Lung (tissue), 12 donors: ENCODE measurements around the gene HECW1. TPM values are rescaled to one million over a fixed set of nuclear protein-coding genes. Genes with fewer than 3 reads are reported as not detected.

ENCODE experiments used
- ATAC-seq: fragments of 200-7000 bp; cut with Tn5 transposase; one replicate; pipeline ENCODE4 v1.9.1; 2020; ENCODE audit warnings: moderate number of reproducible peaks; ENCODE audit not compliant: insufficient read depth, low FRiP score
- DNase-seq, 3 donors: peaks; one replicate each; pipeline ENCODE4 v3.0.0-alpha.2; 2013 to 2017
- H3K27ac ChIP-seq, 2 donors: one replicate each; pipeline ENCODE4 v1.5.1; 2013; ENCODE audit warnings: mild to moderate bottlenecking in 2 of 2, moderate library complexity in 2 of 2, control low read depth in 1 of 2, inconsistent platforms in 1 of 2, low read depth in 1 of 2, low read length in 1 of 2
- H3K27me3 ChIP-seq, 3 donors: one replicate each; pipeline ENCODE4 v1.5.1; 2013; ENCODE audit warnings: low read length in 2 of 3; ENCODE audit not compliant: control insufficient read depth in 3 of 3, insufficient read depth in 3 of 3
- H3K36me3 ChIP-seq, 4 donors: one replicate each; pipeline ENCODE4 v1.5.1; 2013; ENCODE audit warnings: low read length in 4 of 4, mild to moderate bottlenecking in 1 of 4, moderate library complexity in 1 of 4; ENCODE audit not compliant: control insufficient read depth in 4 of 4, insufficient read depth in 4 of 4
- H3K4me1 ChIP-seq, 5 donors: one replicate each; pipeline ENCODE4 v1.5.1; 2013; ENCODE audit warnings: low read length in 5 of 5, mild to moderate bottlenecking in 2 of 5, moderate library complexity in 1 of 5; ENCODE audit not compliant: control insufficient read depth in 5 of 5, insufficient read depth in 5 of 5
- H3K4me3 ChIP-seq: one replicate; pipeline ENCODE4 v1.5.1; 2013; ENCODE audit warnings: mild to moderate bottlenecking, control low read depth, moderate library complexity
- H3K9ac ChIP-seq, 2 donors: one replicate each; pipeline ENCODE4 v1.5.1; 2013; ENCODE audit warnings: low read length in 2 of 2, control low read depth in 1 of 2; ENCODE audit not compliant: insufficient read depth in 1 of 2
- H3K9me3 ChIP-seq, 4 donors: one replicate each; pipeline ENCODE4 v1.5.1; 2013; ENCODE audit warnings: low read length in 3 of 4, mild to moderate bottlenecking in 1 of 4, moderate library complexity in 1 of 4; ENCODE audit not compliant: control insufficient read depth in 4 of 4, insufficient read depth in 3 of 4
- WGBS, 2 donors: extraction: QIAGEN DNeasy Blood & Tissue Kit; methylation state at CpG; one replicate each; pipeline ENCODE4 v1.1.7; 2013; 5-methylcytosine and 5-hydroxymethylcytosine counted together
- polyA plus RNA-seq, 2 donors: library from polyadenylated mRNA; stranded (reverse); fragments of 200-250 nt; gene quantifications; one replicate each; pipeline ENCODE4 v1.2.1, GENCODE V29; 2013
- total RNA-seq, 2 donors: library from RNA; depleted of rRNA in 1 of 2; stranded (reverse); fragments of >200 nt in 1 of 2; gene quantifications; one replicate each; pipeline ENCODE4 v1.2.1, GENCODE V29; 2014 to 2021
- TF ChIP-seq, protein P1 (sequence below): IDR thresholded peaks from 2 replicates; pipeline ENCODE4 v1.5.1; 2012; ENCODE audit warnings: mild to moderate bottlenecking; ENCODE audit errors: control extremely low read depth, extremely low read depth
- donor health status: control.
- donor health status: control.
- donor health status: Bipolar disorder and iron deficiency.
- donor health status: healthy.
- donor health status: DM: yes; HTN: yes; CAD: no.

HECW1 gene
- total and polyA plus RNA-seq, 4 donors, result 0.05 to 0.21 (median 0.13) TPM

DNA sequence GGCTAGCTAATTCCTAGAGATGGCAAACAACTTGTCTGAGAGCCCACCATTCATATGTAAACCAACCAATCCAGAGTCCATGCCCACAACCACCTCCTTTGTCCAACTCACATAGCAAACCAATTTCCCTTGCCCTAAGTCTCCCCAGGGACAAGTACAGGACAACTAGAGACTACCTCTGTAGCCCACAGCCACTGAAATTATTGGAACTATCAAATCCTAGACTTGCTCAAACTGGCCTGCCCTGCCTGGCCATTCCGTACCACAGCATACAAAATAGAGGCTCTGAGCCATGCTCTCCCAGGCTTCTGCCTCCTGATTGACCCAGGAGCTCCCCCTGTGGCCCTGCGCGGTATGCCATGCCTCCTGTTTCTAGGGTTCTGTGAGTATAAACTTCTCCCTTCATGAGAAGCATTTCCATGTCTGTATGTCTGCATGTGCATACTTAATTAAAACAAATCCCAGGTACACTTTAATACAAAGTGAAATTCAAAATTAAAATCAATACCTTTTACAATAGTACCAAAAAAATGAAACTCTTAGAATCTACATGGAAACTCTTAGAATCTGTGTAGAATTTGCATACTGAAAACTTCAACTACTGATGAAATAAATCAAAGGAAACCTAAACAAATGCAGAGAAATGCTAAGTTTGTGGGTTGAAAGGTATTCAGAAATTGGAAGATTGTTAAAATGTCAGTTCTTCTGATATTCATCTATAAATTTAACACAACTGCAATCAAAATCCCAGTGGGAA is 4.0 kb upstream of the HECW1 start:
- whole genome bisulfite sequencing, 2 donors, result 8 to 14% methylated on average over 3 of the region's 3 CpGs
- no peak overlapping the region for H3K27ac ChIP-seq
- no peaks in the 10 kb centered on the region for H3K36me3 ChIP-seq
- no peak overlapping the region for H3K9ac ChIP-seq
- peaks cover 0 to 9% (median 0%) of the 10 kb centered on the region in 5 donors for H3K4me1 ChIP-seq
- ATAC-seq (peak; percentile 70), DNase-seq (peak; percentile 69 to 72 (median 70))
- no peak overlapping the region for H3K4me3 ChIP-seq
- H3K9me3 ChIP-seq, result peaks cover 0 to 2% (median 0%) of the 10 kb centered on the region in 4 donors
- TF ChIP-seq, protein P1, sequence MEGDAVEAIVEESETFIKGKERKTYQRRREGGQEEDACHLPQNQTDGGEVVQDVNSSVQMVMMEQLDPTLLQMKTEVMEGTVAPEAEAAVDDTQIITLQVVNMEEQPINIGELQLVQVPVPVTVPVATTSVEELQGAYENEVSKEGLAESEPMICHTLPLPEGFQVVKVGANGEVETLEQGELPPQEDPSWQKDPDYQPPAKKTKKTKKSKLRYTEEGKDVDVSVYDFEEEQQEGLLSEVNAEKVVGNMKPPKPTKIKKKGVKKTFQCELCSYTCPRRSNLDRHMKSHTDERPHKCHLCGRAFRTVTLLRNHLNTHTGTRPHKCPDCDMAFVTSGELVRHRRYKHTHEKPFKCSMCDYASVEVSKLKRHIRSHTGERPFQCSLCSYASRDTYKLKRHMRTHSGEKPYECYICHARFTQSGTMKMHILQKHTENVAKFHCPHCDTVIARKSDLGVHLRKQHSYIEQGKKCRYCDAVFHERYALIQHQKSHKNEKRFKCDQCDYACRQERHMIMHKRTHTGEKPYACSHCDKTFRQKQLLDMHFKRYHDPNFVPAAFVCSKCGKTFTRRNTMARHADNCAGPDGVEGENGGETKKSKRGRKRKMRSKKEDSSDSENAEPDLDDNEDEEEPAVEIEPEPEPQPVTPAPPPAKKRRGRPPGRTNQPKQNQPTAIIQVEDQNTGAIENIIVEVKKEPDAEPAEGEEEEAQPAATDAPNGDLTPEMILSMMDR, result peak; percentile 13
- H3K27me3 ChIP-seq, result peaks cover 9 to 39% (median 29%) of the 10 kb centered on the region in 3 donors

DNA sequence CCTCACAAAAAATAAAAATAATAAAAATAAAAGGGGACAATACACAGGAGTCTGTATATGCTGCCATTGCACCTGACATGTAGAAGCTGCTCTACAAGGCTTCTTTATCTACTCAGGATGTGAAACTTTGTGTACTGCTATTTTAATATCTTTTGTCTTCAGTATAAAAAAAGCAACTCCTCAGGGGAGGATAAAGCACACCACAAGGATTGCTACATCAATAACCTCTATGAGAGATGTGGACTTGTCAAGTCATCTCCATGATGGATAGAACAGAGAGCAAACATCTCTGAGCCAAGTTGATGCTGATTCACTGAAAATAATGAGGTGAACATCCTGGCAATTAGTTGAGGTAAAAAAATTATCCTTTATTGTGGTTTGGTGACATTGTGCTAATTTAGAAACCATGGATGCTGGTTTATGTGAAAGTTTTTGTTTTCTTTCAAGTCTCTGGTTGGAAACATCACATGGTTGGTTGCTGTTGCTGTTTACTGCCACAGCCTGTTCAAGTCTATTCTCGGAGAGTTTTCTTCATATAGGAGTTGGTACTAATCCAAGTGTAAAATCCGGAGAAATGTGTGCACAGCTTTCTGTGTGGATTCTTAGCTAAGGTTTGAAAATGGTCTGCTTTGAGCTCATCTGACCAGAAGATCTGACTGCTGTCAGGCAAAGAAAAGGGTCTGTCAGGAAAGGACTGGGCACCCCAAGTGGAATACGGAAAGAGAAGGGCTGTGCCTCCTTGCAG is 1.5 kb upstream of the HECW1 start:
- Histone ChIP-seq H3K4me3 (no peak overlapping the region), H3K4me1 (peaks cover 0 to 13% (median 3%) of the 10 kb centered on the region in 5 donors), H3K27ac (no peak overlapping the region), H3K9ac (no peak overlapping the region), H3K27me3 (peaks cover 14 to 65% (median 53%) of the 10 kb centered on the region in 3 donors), H3K36me3 (no peaks in the 10 kb centered on the region), H3K9me3 (peaks cover 0 to 2% (median 0%) of the 10 kb centered on the region in 4 donors)
- 51 to 72% methylated on average over 3 of the region's 3 CpGs for WGBS, 2 donors
- TF ChIP-seq, protein P1, result no peak
- DNase-seq (peak in 2 of 3 donors; percentile 20 to 33), ATAC-seq (no peak)

DNA sequence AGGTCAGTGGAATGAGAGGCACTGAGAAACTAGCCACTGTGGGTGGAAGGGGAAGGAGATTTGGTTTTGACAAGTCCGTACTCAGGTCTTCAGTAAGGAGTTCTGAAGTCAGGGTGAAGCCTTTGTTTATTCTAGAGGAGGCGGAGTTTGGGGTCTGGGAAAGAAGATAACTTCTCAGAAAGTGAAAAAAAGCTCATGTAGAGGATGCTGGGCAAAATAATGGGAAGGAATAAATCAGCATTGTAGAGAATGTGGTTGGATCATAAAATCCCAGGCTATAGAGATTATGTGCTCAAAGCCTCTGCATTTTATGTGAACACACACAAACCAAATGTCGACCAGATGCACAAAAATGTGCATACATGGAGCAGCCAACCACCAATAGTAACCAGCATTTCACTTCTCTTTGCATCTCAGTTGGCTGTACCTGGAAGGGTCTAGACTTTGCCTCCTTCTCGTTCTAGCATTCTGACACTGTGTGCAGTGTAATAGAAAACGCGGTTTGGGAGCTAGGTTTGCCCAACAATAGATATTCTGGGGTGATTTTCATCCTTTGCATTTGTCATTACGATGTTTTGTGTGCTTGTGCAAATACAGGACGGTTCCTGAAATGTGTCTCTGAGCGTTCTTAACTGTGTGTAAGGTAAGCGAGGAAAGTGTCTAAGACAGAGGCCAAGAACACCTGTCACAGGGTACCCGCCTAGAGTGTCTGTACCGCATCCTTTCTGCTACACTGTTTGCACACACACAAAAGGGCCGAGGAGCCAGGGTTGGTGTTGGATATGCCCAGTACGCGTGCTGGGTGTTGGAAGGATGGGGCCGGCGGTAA is 603 bp upstream of the HECW1 start:
- Histone ChIP-seq H3K27ac (no peak overlapping the region), H3K4me1 (peaks cover 0 to 13% (median 3%) of the 10 kb centered on the region in 5 donors), H3K27me3 (peaks cover 14 to 74% (median 61%) of the 10 kb centered on the region in 3 donors), H3K9me3 (peaks cover 0 to 2% (median 0%) of the 10 kb centered on the region in 4 donors), H3K4me3 (no peak overlapping the region), H3K9ac (no peak overlapping the region), H3K36me3 (no peaks in the 10 kb centered on the region)
- ATAC-seq (no peak), DNase-seq (peak in 1 of 3 donors; percentile 1)
- TF ChIP-seq, protein P1, result no peak
- 19% methylated on average over 17 of the region's 17 CpGs for WGBS, 2 donors
